HL-60 (cell line): ENCODE measurements around the gene TMEM151B.

Source experiments
- CTCF ChIP-seq: IDR thresholded peaks from one replicate; pipeline ENCODE4 v1.5.1; 2011; ENCODE audit warnings: low read length, control low read depth, inconsistent platforms; ENCODE audit not compliant: insufficient read depth
- GABPA ChIP-seq: IDR thresholded peaks from 2 replicates; pipeline ENCODE4 v1.6.1; 2012; ENCODE audit warnings: low read depth
- POLR2AphosphoS5 ChIP-seq: IDR thresholded peaks from 2 replicates; pipeline ENCODE4 v1.6.1; 2012; ENCODE audit warnings: low read depth
- SPI1 ChIP-seq: IDR thresholded peaks from 2 replicates; pipeline ENCODE4 v1.6.1; 2012; ENCODE audit warnings: low read depth, mild to moderate bottlenecking, borderline replicate concordance

- TF ChIP-seq CTCF (no peak), POLR2AphosphoS5 (no peak), SPI1 (peak; percentile 60; the same call in 1 of the 2 replicates), GABPA (no peak)
These were observed 63.7 kb downstream of the TMEM151B start for GRCh38 chr6:44333942-44334341.
